SK-MEL-5 (cell line): Measurements from ENCODE around the gene MLKL. TPM values are rescaled to one million over a fixed set of nuclear protein-coding genes. Genes with fewer than 3 reads are reported as not detected.
"Not testable (repeated sequence)": the region's sequence is repeated elsewhere in the genome, so short reads cannot be mapped to it uniquely, and the experiment has no call there.

ENCODE experiments used
- DNase-seq: peaks from one replicate; pipeline ENCODE4 v3.0.0-alpha.2; 2016; ENCODE audit warnings: low read depth, low spot score
- in situ Hi-C: cut with HindIII; loops from 2 replicates; pipeline ENCODE4 v1.10.0; 2016; ENCODE audit warnings: low sequenced_read_pairs, high pct_unique_total_duplicates, low pct_unique_long_range_greater_than_20kb
- total RNA-seq: library from RNA; depleted of rRNA; stranded (reverse); fragments of >200 nt; shearing (Covaris generic); gene quantifications from 2 replicates; pipeline ENCODE4 v1.2.3, GENCODE V29; 2014

Gene MLKL
- total RNA-seq, 1 experiment from 2014 or later: 6.0 TPM

GRCh38 chr16:74717367-74717766 lies 16.7 kb upstream of the MLKL start:
- no peak for DNase-seq
- in situ Hi-C loops: no loop called here

GRCh38 chr16:74716355-74716754 lies 15.7 kb upstream of the MLKL start:
- DNase-seq: no peak
- in situ Hi-C loops: no loop called here

GRCh38 chr16:74713876-74714275 lies 13.2 kb upstream of the MLKL start:
- in situ Hi-C loops: no loop called here
- DNase-seq: no peak

- in situ Hi-C loops: no loop called here
- no peak for DNase-seq
These were observed 12.7 kb upstream of the MLKL start for GRCh38 chr16:74713325-74713724.

- in situ Hi-C loops: no loop called here
These were observed 11.3 kb upstream of the MLKL start for GRCh38 chr16:74711938-74712337.

GRCh38 chr16:74710401-74710800 lies 9.7 kb upstream of the MLKL start:
- no peak for DNase-seq
- in situ Hi-C loops: no loop called here

More at GRCh38 chr16:74711938-74712337, 11.3 kb upstream of the MLKL start:
- DNase-seq: no peak

- in situ Hi-C loops: no loop called here
- peak; percentile 77 for DNase-seq
These were observed 8.8 kb upstream of the MLKL start for GRCh38 chr16:74709441-74709877.

- in situ Hi-C loops: no loop called here
- peak; percentile 22 for DNase-seq
These were observed 585 bp downstream of the MLKL start for GRCh38 chr16:74700116-74700437.

- in situ Hi-C loops: no loop called here
- DNase-seq: no peak
These were observed 996 bp downstream of the MLKL start for GRCh38 chr16:74699666-74700065.

GRCh38 chr16:74698222-74698621 lies 2.4 kb downstream of the MLKL start:
- DNase-seq: no peak

GRCh38 chr16:74695450-74696422 lies 4.9 kb downstream of the MLKL start:
- in situ Hi-C loops: no loop called here
- peak; percentile 95 for DNase-seq

More at GRCh38 chr16:74698222-74698621, 2.4 kb downstream of the MLKL start:
- in situ Hi-C loops: no loop called here

GRCh38 chr16:74691093-74691855 lies 9.4 kb downstream of the MLKL start:
- DNase-seq: no peak
- in situ Hi-C loops: no loop called here

- in situ Hi-C loops: no loop called here
These were observed 18.1 kb downstream of the MLKL start for GRCh38 chr16:74682556-74682955.

GRCh38 chr16:74680681-74681080 lies 20.0 kb downstream of the MLKL start:
- no peak for DNase-seq
- in situ Hi-C loops: no loop called here

More at GRCh38 chr16:74682556-74682955, 18.1 kb downstream of the MLKL start:
- DNase-seq: no peak

- in situ Hi-C loops: no loop called here
- peak; percentile 27 for DNase-seq
These were observed 20.7 kb downstream of the MLKL start for GRCh38 chr16:74679983-74680382.

GRCh38 chr16:74677868-74678267 lies 22.8 kb downstream of the MLKL start:
- in situ Hi-C loops: no loop called here
- DNase-seq: no peak

GRCh38 chr16:74673876-74674275 lies 26.8 kb downstream of the MLKL start:
- in situ Hi-C loops: no loop called here
- DNase-seq: no peak

GRCh38 chr16:74668877-74669276 lies 31.8 kb downstream of the MLKL start:
- in situ Hi-C loops, DNase-seq: not testable (repeated sequence)
